Esophagus squamous epithelium (tissue), 5 donors: ENCODE data around the gene PANK4. TPM values are rescaled to one million over a fixed set of nuclear protein-coding genes. Genes with fewer than 3 reads are reported as not detected.

Source experiments
- DNase-seq: peaks from one replicate; lab custom pipeline; 2025; lab: John Stamatoyannopoulos, UW
- H3K27ac ChIP-seq, 4 donors: fragments of 200-600 bp; sonication (generic); one replicate each; pipeline ENCODE4 v1.5.1; 2016 to 2019; ENCODE audit warnings: mild to moderate bottlenecking in 1 of 4
- H3K27me3 ChIP-seq, 4 donors: fragments of 200-600 bp; sonication (generic); 1 replicate in 3 of 4; 2 replicates in 1 of 4; pipeline versions ENCODE4 v1.5.1 to v1.6.0; 2017 to 2021; ENCODE audit warnings: antibody characterized with exemption in 1 of 4
- H3K36me3 ChIP-seq, 3 donors: fragments of 200-600 bp; sonication (generic); one replicate each; pipeline ENCODE4 v1.5.1; 2016 to 2019
- H3K4me1 ChIP-seq, 3 donors: fragments of 200-600 bp; sonication (generic); one replicate each; pipeline ENCODE4 v1.5.1; 2017 to 2019
- H3K4me3 ChIP-seq, 4 donors: fragments of 200-600 bp; sonication (generic); 1 replicate in 3 of 4; 2 replicates in 1 of 4; pipeline ENCODE4 v1.5.1; 2016 to 2019; ENCODE audit warnings: mild to moderate bottlenecking in 2 of 4, moderate library complexity in 1 of 4
- H3K9me3 ChIP-seq, 3 donors: fragments of 200-600 bp; sonication (generic); one replicate each; pipeline ENCODE4 v1.5.1; 2016 to 2019
- POLR2A ChIP-seq, 4 donors: fragments of 450-650 bp; IDR thresholded peaks; one replicate each; pipeline ENCODE4 v1.6.1; 2017; ENCODE audit warnings: antibody characterized with exemption in 4 of 4, mild to moderate bottlenecking in 4 of 4, moderate library complexity in 3 of 4
- WGBS, 2 donors: methylation state at CpG; one replicate each; pipeline ENCODE4 v1.1.5; 2018; 5-methylcytosine and 5-hydroxymethylcytosine counted together
- intact Hi-C: fragments of 100-400 bp; cut with DNase I; formaldehyde crosslinking; loops from one replicate; pipeline ENCODE4 v1.15.0; 2022
- total RNA-seq, 4 donors: library from RNA; depleted of rRNA; stranded (reverse); fragments of >200 nt; gene quantifications; one replicate each; pipeline ENCODE4 v1.1.0, GENCODE V29; 2016
- TF ChIP-seq, protein P1 (sequence below), 6 experiments: fragments of 450-650 bp in 4 of 6; fragments of 200-600 bp in 2 of 6; sonication (generic) in 2 of 6; IDR thresholded peaks; one replicate each; pipeline ENCODE4 v1.5.1; 2016 to 2019; ENCODE audit warnings: antibody characterized with exemption in 6 of 6, mild to moderate bottlenecking in 4 of 6, moderate library complexity in 4 of 6
- donor health status: DM: yes; HTN: yes; CAD: no.

The PANK4 gene
- total RNA-seq, 4 donors from 2014 or later, result 11.8 to 29.1 (median 17.0) TPM

GRCh38 chr1:2479186-2479585 is 47.2 kb downstream of the PANK4 start:
- Histone ChIP-seq H3K4me3 (no peak overlapping the region), H3K27ac (no peak overlapping the region), H3K9me3 (no peaks in the 10 kb centered on the region), H3K4me1 (peaks cover 11 to 61% (median 21%) of the 10 kb centered on the region in 3 donors), H3K36me3 (peaks cover 0 to 2% (median 0%) of the 10 kb centered on the region in 3 donors), H3K27me3 (peaks cover 0 to 8% (median 0%) of the 10 kb centered on the region in 4 donors)
- intact Hi-C loops, result no loop called here
- TF ChIP-seq POLR2A (IDR thresholded peaks at IDR 0.05), result no peak
- TF ChIP-seq, protein P1, sequence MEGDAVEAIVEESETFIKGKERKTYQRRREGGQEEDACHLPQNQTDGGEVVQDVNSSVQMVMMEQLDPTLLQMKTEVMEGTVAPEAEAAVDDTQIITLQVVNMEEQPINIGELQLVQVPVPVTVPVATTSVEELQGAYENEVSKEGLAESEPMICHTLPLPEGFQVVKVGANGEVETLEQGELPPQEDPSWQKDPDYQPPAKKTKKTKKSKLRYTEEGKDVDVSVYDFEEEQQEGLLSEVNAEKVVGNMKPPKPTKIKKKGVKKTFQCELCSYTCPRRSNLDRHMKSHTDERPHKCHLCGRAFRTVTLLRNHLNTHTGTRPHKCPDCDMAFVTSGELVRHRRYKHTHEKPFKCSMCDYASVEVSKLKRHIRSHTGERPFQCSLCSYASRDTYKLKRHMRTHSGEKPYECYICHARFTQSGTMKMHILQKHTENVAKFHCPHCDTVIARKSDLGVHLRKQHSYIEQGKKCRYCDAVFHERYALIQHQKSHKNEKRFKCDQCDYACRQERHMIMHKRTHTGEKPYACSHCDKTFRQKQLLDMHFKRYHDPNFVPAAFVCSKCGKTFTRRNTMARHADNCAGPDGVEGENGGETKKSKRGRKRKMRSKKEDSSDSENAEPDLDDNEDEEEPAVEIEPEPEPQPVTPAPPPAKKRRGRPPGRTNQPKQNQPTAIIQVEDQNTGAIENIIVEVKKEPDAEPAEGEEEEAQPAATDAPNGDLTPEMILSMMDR (IDR thresholded peaks at IDR 0.05), result no peak
- no peak for DNase-seq
- 65% methylated on average over 2 of the region's 20 CpGs; no CpG with 5 or more reads in 1 of the 2 donors for WGBS, 2 donors

- H3K27me3 ChIP-seq, result peaks cover 0 to 19% (median 0%) of the 10 kb centered on the region in 4 donors
- TF ChIP-seq POLR2A (IDR thresholded peaks at IDR 0.05), result no peak
- TF ChIP-seq, protein P1 (IDR thresholded peaks at IDR 0.05), result no peak
- no peak overlapping the region for H3K4me3 ChIP-seq
- WGBS, 2 donors, result 60 to 78% methylated on average over 9 to 11 of the region's 35 CpGs
- no peaks in the 10 kb centered on the region for H3K9me3 ChIP-seq
- no peaks in the 10 kb centered on the region for H3K36me3 ChIP-seq
- H3K4me1 ChIP-seq, result peaks cover 11 to 72% (median 21%) of the 10 kb centered on the region in 3 donors
- no peak for DNase-seq
- no peak overlapping the region for H3K27ac ChIP-seq
- intact Hi-C loops, result no loop called here
Observed at GRCh38 chr1:2477791-2478499, 48.5 kb downstream of the PANK4 start.

DNA sequence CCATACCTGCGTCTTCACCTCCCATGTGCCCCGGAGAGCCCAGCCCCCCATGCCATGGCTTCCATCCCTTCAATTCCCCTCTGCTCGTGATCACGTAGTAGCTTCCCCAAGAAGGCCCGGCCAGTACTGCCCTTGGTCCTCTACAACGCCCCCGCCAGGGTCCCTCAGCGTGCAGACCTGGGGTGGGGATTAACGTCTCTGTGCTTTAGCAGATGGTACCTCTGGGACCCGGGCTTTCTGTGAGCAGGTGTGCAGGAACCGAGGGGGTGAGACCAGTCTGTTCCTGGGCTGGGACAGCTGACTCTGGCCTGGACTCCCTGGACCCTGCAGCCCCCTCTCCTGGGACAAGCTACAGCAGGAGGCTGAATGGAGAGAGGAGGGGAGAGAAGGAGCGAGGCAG is 49.1 kb downstream of the PANK4 start:
- H3K27me3 ChIP-seq, result peaks cover 0 to 24% (median 0%) of the 10 kb centered on the region in 4 donors

GRCh38 chr1:2476061-2476999 is 50.1 kb downstream of the PANK4 start, which contains the start of gene PLCH2:
Gene PLCH2, plus strand, starts transcription at chr1:2476289. Its CDS starts 300 bp downstream, at chr1:2476589.
- Histone ChIP-seq H3K27ac (no peak within 1 kb of the TSS), H3K9me3 (no peaks in the 10 kb centered on the region), H3K27me3 (peaks cover 0 to 34% (median 0%) of the 10 kb centered on the region in 4 donors), H3K4me1 (peaks cover 11 to 60% (median 17%) of the 10 kb centered on the region in 3 donors), H3K4me3 (no peak within 1 kb of the TSS), H3K36me3 (no peaks in the 10 kb centered on the region)
- no peak for DNase-seq
- intact Hi-C loops, result no loop called here
- TF ChIP-seq, protein P1 (IDR thresholded peaks at IDR 0.05), result no peak
- TF ChIP-seq POLR2A (IDR thresholded peaks at IDR 0.05), result no peak
- WGBS, 2 donors, result 97% methylated on average over 7 of the region's 34 CpGs; no CpG with 5 or more reads in 1 of the 2 donors

More for the DNA sequence above, 49.1 kb downstream of the PANK4 start:
- no peak for TF ChIP-seq POLR2A (IDR thresholded peaks at IDR 0.05)
- no peaks in the 10 kb centered on the region for H3K9me3 ChIP-seq
- 76% methylated on average over 8 of the region's 12 CpGs; no CpG with 5 or more reads in 1 of the 2 donors for WGBS, 2 donors
- no peaks in the 10 kb centered on the region for H3K36me3 ChIP-seq
- intact Hi-C loops, result no loop called here
- H3K4me1 ChIP-seq, result peaks cover 11 to 70% (median 21%) of the 10 kb centered on the region in 3 donors
- H3K4me3 ChIP-seq, result no peak overlapping the region
- no peak overlapping the region for H3K27ac ChIP-seq
- DNase-seq, result no peak

DNA sequence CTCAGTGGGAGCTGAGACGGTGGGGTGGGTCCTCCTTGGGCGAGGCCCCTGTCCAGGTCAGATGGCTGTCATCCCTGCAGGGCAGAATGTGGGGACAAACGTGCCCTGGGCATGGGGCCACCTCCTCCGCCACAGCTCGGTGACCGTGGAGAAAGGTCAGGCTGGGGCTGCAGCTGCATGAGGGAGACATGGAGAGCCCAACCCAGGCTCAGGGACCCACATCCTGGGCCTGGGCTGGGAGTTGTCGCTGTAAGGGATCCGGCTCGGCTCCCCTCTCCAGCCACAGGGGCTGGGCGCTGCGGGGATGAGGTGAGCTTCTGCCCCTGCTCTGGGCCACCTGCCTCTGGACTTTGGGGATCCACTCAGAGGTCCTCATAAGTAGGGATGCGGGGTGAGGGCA is 50.8 kb downstream of the PANK4 start:
- H3K36me3 ChIP-seq, result no peaks in the 10 kb centered on the region

More for the DNA sequence above, 50.8 kb downstream of the PANK4 start:
- intact Hi-C loops, result no loop called here
- Histone ChIP-seq H3K4me1 (peaks cover 10 to 53% (median 11%) of the 10 kb centered on the region in 3 donors), H3K9me3 (no peaks in the 10 kb centered on the region), H3K27ac (no peak overlapping the region), H3K27me3 (peaks cover 0 to 42% (median 0%) of the 10 kb centered on the region in 4 donors), H3K4me3 (no peak overlapping the region)
- TF ChIP-seq, protein P1 (IDR thresholded peaks at IDR 0.05), result no peak
- no peak for TF ChIP-seq POLR2A (IDR thresholded peaks at IDR 0.05)
- no peak for DNase-seq
- 100% methylated on average over 2 of the region's 12 CpGs; no CpG with 5 or more reads in 1 of the 2 donors for WGBS, 2 donors
